Measurements from ENCODE around the gene PAPPA. TPM values are rescaled to one million over a fixed set of nuclear protein-coding genes. Genes with fewer than 3 reads are reported as not detected.

The PAPPA gene
- total and polyA plus RNA-seq, 2 of the 8 experiments (the other 6 are each of a cell fraction or from before 2014, with no cell fraction given): 0.18 to 0.63 TPM

DNA sequence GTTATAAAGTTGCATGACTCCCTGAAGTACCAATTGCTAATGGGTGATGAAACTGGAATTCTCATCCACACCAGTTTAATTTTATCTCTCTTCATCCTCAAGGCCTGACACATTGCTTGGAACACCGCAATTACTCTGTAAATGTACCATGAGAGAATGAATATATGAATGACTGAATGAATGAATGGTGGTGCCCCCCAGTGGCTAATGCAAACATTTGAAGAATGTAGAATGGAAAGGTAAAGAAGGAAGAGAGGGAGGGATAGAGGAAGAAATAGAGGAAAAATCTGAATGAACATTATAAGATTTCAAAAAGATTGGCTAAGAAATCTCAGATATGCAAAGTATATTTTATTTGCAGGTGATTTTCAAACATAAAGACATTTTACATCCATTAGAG is 13.1 kb downstream of the PAPPA start (continued):
- TF ChIP-seq CHD7 (IDR thresholded peaks at IDR 0.05; ENCODE audit: insufficient replicate concordance, low read length) (no peak), SP1 (IDR thresholded peaks at IDR 0.05; ENCODE audit: low read depth, low read length) (no peak), CREB1 (IDR thresholded peaks at IDR 0.05) (no peak), NANOG (IDR thresholded peaks at IDR 0.05; ENCODE audit: insufficient read depth, low read depth, low read length, poor library complexity, severe bottlenecking) (no peak), POLR2AphosphoS5 (IDR thresholded peaks at IDR 0.05; ENCODE audit: low read depth, low read length) (no peak), ZNF274 (IDR thresholded peaks at IDR 0.05; ENCODE audit: borderline replicate concordance, extremely low read depth, low read length) (no peak), SAP30 (IDR thresholded peaks at IDR 0.05; ENCODE audit: insufficient read depth, insufficient replicate concordance, low read length) (no peak), TEAD4 (IDR thresholded peaks at IDR 0.05; ENCODE audit: low read depth, low read length) (peak; percentile 31; the same call in 1 of the 2 replicates), EZH2 (IDR thresholded peaks at IDR 0.05; ENCODE audit: low read depth, low read length, severe bottlenecking) (no peak), TAF7 (optimal IDR thresholded peaks at IDR 0.05; ENCODE audit: borderline replicate concordance, low read depth, low read length) (no peak), KDM1A (IDR thresholded peaks at IDR 0.05; ENCODE audit: borderline replicate concordance, low read length) (no peak), SP4 (IDR thresholded peaks at IDR 0.05; ENCODE audit: low read length) (no peak)

All from H1 (cell line).